GF-D8 (cell line): ENCODE data around the gene GSPT1.
"Not testable (repeated sequence)": the region's sequence is repeated elsewhere in the genome, so short reads cannot be mapped to it uniquely, and the experiment has no call there.

Source experiments
- DNase-seq: peaks from one replicate; lab custom pipeline; 2025; lab: John Stamatoyannopoulos, UW

GSPT1 gene

GRCh38 chr16:11915644-11916523 lies at the start of gene GSPT1:
GSPT1 (minus strand) TSS chr16:11915956; CDS start chr16:11915720, 236 bp downstream.
- DNase-seq = peak; percentile 90

- DNase-seq = no peak
Observed at GRCh38 chr16:11964761-11965551, 49.2 kb upstream of the GSPT1 start, which contains the start of gene TNFRSF17. TNFRSF17 (plus strand) TSS chr16:11965210; CDS start chr16:11965325, 115 bp downstream.

- no peak for DNase-seq
Observed at GRCh38 chr16:11963706-11964105, 48.0 kb upstream of the GSPT1 start.

- DNase-seq = not testable (repeated sequence)
Observed at GRCh38 chr16:11962978-11963377, 47.2 kb upstream of the GSPT1 start.

- DNase-seq = not testable (repeated sequence)
Observed at GRCh38 chr16:11962457-11962856, 46.7 kb upstream of the GSPT1 start.

GRCh38 chr16:11957591-11958395 lies 42.0 kb upstream of the GSPT1 start:
- no peak for DNase-seq

- DNase-seq = no peak
Observed at GRCh38 chr16:11956558-11956957, 40.8 kb upstream of the GSPT1 start.

GRCh38 chr16:11955713-11956123 lies 40.0 kb upstream of the GSPT1 start:
- DNase-seq = no peak

- DNase-seq = not testable (repeated sequence)
Observed at GRCh38 chr16:11953576-11953975, 37.8 kb upstream of the GSPT1 start.

GRCh38 chr16:11950388-11950787 lies 34.6 kb upstream of the GSPT1 start:
- DNase-seq = no peak

- no peak for DNase-seq
Observed at GRCh38 chr16:11949527-11949926, 33.8 kb upstream of the GSPT1 start.

GRCh38 chr16:11948819-11949218 lies 33.1 kb upstream of the GSPT1 start:
- no peak for DNase-seq

GRCh38 chr16:11946433-11946832 lies 30.7 kb upstream of the GSPT1 start:
- no peak for DNase-seq

- not testable (repeated sequence) for DNase-seq
Observed at GRCh38 chr16:11941945-11942344, 26.2 kb upstream of the GSPT1 start, which contains the start of gene NPIPB2. NPIPB2 (minus strand) TSS chr16:11942045; CDS start chr16:11942045, 0 bp downstream.

- not testable (repeated sequence) for DNase-seq
Observed at GRCh38 chr16:11927350-11927749, 11.6 kb upstream of the GSPT1 start.

GRCh38 chr16:11924046-11924445 lies 8.3 kb upstream of the GSPT1 start:
- DNase-seq = not testable (repeated sequence)

- DNase-seq = no peak
Observed at GRCh38 chr16:11916524-11917285, 949 bp upstream of the GSPT1 start.

- no peak for DNase-seq
Observed at GRCh38 chr16:11915114-11915643, 577 bp downstream of the GSPT1 start.

- peak; percentile 14 for DNase-seq
Observed at GRCh38 chr16:11914210-11915113, 1.3 kb downstream of the GSPT1 start.
